Neural progenitor cell (in vitro differentiated cells): ENCODE data around the gene IP6K1.

ENCODE experiments used
- EZH2 ChIP-seq: fragments of 200-600 bp; sonication (generic); IDR thresholded peaks from 2 replicates; pipeline ENCODE4 v1.6.1; 2017; ENCODE audit warnings: antibody characterized with exemption, mild to moderate bottlenecking, moderate library complexity
- TF ChIP-seq, protein P1 (sequence below): fragments of 200-600 bp; sonication (generic); IDR thresholded peaks from 2 replicates; pipeline ENCODE4 v1.5.1; 2017; ENCODE audit warnings: antibody characterized with exemption, mild to moderate bottlenecking

DNA sequence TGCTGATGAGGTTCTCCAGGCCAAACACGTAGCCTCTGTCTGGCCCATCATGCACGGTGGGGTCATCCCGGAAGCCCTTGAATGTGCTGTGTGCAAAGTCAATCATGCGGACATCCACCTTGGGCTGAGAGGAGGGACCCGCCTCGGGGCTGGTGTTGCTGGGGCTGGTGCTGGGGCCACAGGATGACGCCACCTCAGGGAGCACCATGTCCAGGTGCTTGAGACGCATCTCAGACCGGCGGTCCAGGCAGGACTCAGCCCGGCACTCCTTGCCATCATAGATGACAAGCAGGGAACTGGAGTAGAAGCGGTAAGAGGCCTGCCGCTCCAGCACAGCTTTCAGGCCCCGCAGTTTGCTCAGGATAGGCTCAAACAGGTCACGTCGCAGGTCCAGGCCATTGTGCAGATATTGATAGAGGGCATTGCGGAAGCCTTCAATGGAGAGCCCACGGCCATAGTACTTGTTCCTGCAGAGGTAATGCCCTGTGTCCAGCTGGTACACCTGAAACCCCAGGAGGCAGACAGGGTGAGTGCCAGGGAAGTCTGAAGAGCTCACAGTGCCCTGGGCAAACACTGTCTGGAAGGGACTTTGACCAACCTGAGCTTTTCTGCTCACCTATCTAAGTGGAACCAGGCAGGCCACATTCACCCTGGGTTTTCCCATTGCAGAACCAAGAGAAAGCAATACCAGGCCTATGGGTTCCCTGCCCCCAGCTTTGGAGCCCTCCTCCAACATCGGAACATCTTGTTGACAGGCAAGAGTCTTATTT, 59.0 kb downstream of the IP6K1 start:
- TF ChIP-seq, protein P1, sequence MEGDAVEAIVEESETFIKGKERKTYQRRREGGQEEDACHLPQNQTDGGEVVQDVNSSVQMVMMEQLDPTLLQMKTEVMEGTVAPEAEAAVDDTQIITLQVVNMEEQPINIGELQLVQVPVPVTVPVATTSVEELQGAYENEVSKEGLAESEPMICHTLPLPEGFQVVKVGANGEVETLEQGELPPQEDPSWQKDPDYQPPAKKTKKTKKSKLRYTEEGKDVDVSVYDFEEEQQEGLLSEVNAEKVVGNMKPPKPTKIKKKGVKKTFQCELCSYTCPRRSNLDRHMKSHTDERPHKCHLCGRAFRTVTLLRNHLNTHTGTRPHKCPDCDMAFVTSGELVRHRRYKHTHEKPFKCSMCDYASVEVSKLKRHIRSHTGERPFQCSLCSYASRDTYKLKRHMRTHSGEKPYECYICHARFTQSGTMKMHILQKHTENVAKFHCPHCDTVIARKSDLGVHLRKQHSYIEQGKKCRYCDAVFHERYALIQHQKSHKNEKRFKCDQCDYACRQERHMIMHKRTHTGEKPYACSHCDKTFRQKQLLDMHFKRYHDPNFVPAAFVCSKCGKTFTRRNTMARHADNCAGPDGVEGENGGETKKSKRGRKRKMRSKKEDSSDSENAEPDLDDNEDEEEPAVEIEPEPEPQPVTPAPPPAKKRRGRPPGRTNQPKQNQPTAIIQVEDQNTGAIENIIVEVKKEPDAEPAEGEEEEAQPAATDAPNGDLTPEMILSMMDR = no peak
- TF ChIP-seq EZH2 = no peak
